ENCODE results near the gene HTT. TPM values are rescaled to one million over a fixed set of nuclear protein-coding genes. Genes with fewer than 3 reads are reported as not detected.

The HTT gene
- total and polyA plus RNA-seq, 10 of the 15 experiments (the other 5 are each of a cell fraction or from before 2014, with no cell fraction given): 3.3 to 113 (median 43.3) TPM

DNA sequence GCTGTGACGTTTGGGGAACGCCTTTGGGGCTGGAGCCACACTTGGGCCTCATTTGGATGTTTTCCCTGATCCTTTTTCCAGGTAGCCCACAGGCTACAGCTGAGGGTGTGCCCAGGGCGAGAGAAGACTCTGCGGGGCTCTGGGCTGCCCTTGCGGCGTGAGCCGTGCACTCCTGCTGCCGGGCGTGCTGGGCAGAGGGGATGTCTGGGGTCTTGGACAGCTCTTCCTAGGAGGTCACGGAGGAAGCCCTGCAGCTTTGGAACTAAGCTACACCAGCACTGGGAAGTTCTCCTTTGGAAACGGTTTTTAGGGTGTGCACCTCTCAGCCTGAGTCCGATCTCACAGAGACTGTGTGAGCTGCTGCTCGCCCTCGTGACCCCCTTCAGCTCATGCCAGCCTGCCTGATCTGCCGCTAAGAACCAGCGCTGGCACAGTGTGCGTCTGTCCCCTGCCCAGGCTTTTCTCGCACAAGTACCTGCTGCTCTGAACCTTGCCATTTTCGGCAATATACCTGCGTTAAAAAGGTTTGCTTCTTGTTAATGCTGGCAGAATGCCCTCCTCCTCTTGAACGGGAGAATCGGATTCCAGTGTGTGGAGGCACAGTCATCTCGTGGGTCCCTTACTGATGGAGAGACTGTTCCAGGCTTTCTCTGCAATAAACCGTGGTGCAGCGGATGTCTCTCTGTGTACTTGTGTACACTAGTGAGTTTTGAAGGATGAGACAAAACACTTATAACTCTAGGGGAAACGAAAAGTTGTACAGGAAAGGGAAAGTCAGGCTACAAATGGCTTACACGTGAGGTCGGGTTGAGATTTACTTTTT, 188.8 kb downstream of the HTT start (continued):
- no peak for TF ChIP-seq ESRRA (IDR thresholded peaks at IDR 0.05; ENCODE audit: low read length)
- no peak for TF ChIP-seq EED (IDR thresholded peaks at IDR 0.05; ENCODE audit: low read depth)

DNA sequence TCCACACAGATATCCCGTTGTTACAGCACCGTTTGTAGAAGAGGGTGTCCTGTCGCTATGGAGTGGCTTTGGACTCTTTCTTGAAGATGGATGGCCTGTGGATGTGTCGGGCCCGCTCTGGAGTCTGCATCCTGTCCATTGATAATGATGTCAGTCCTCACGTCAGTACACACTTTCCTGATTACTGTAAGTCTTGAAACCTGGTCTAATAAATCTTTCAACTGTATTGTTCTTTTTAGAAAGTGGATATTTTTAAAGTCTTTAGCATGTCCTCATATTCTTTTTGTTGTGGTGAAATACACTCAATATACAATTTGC, 189.4 kb downstream of the HTT start:
- WGBS (ENCODE audit: insufficient coverage, insufficient replicate concordance, low lambda C conversion rate, missing lambda C conversion rate): 50% methylated on average over 6 of the region's 6 CpGs
- DNase-seq (ENCODE audit: low read depth, low spot score): no peak
- no peak overlapping the region for H3K4me3 ChIP-seq
- H3K36me3 ChIP-seq (ENCODE audit: control insufficient read depth in 2 of 2, insufficient read depth in 2 of 2, low read length in 1 of 2): no peaks in the 10 kb centered on the region
- intact Hi-C loops (cut with micrococcal nuclease; ENCODE audit: unreplicated experiment) (no loop called here), in situ Hi-C loops (cut with MboI) (no loop called here)
- ATAC-seq: no peak
- H3K9me3 ChIP-seq (replicated peaks; ENCODE audit: control insufficient read depth, insufficient read depth, low read length): no peaks in the 10 kb centered on the region
- H3K79me2 ChIP-seq (ENCODE audit: control insufficient read depth, insufficient read depth, low read length): no peaks in the 10 kb centered on the region
- ChIA-PET RAD21 (ENCODE audit: unreplicated experiment) (no interaction called here), SMC1A (ENCODE audit: uncharacterized antibody, unreplicated experiment) (no interaction called here), CTCF (no interaction called here), POLR2A (no interaction called here)
- no peak for FAIRE-seq
- no peak overlapping the region for H3K9ac ChIP-seq (ENCODE audit: control insufficient read depth, insufficient read depth, low read length)
- H3K4me1 ChIP-seq (ENCODE audit: control insufficient read depth, insufficient read depth, low read length): no peaks in the 10 kb centered on the region
- no peaks in the 10 kb centered on the region; a peak in 1 of 4 replicates for H3K27me3 ChIP-seq (replicated peaks in 1 of 2; ENCODE audit: control insufficient read depth in 2 of 2, insufficient read depth in 2 of 2, low read length in 1 of 2)
- H3K4me2 ChIP-seq (ENCODE audit: control insufficient read depth, insufficient read depth): no peak overlapping the region
- TF ChIP-seq PAX8 (IDR thresholded peaks at IDR 0.05) (no peak), RBBP5 (conservative IDR thresholded peaks at IDR 0.05) (no peak), IKZF1 (conservative IDR thresholded peaks at IDR 0.05) (no peak), RELA (IDR thresholded peaks at IDR 0.05; ENCODE audit: borderline replicate concordance, partially characterized antibody) (no peak), RCOR1 (conservative IDR thresholded peaks at IDR 0.05; ENCODE audit: low read depth, low read length) (no peak), BHLHE40 (IDR thresholded peaks at IDR 0.05; ENCODE audit: borderline replicate concordance in 1 of 2, low read depth in 2 of 2, low read length in 1 of 2) (no peak), EZH2 (IDR thresholded peaks at IDR 0.05; ENCODE audit: borderline replicate concordance, control insufficient read depth, low read depth, low read length) (no peak), NFYB (IDR thresholded peaks at IDR 0.05; ENCODE audit: insufficient read depth, low read depth, low read length) (no peak)
- TF ChIP-seq, protein P1, sequence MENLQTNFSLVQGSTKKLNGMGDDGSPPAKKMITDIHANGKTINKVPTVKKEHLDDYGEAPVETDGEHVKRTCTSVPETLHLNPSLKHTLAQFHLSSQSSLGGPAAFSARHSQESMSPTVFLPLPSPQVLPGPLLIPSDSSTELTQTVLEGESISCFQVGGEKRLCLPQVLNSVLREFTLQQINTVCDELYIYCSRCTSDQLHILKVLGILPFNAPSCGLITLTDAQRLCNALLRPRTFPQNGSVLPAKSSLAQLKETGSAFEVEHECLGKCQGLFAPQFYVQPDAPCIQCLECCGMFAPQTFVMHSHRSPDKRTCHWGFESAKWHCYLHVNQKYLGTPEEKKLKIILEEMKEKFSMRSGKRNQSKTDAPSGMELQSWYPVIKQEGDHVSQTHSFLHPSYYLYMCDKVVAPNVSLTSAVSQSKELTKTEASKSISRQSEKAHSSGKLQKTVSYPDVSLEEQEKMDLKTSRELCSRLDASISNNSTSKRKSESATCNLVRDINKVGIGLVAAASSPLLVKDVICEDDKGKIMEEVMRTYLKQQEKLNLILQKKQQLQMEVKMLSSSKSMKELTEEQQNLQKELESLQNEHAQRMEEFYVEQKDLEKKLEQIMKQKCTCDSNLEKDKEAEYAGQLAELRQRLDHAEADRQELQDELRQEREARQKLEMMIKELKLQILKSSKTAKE (IDR thresholded peaks at IDR 0.05; ENCODE audit: low read depth, poor library complexity, severe bottlenecking): no peak
- TF ChIP-seq, protein P2, sequence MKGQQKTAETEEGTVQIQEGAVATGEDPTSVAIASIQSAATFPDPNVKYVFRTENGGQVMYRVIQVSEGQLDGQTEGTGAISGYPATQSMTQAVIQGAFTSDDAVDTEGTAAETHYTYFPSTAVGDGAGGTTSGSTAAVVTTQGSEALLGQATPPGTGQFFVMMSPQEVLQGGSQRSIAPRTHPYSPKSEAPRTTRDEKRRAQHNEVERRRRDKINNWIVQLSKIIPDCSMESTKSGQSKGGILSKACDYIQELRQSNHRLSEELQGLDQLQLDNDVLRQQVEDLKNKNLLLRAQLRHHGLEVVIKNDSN (IDR thresholded peaks at IDR 0.05; ENCODE audit: borderline replicate concordance, extremely low read length, insufficient read depth, low read depth, low read length): no peak
- TF ChIP-seq, protein P3, sequence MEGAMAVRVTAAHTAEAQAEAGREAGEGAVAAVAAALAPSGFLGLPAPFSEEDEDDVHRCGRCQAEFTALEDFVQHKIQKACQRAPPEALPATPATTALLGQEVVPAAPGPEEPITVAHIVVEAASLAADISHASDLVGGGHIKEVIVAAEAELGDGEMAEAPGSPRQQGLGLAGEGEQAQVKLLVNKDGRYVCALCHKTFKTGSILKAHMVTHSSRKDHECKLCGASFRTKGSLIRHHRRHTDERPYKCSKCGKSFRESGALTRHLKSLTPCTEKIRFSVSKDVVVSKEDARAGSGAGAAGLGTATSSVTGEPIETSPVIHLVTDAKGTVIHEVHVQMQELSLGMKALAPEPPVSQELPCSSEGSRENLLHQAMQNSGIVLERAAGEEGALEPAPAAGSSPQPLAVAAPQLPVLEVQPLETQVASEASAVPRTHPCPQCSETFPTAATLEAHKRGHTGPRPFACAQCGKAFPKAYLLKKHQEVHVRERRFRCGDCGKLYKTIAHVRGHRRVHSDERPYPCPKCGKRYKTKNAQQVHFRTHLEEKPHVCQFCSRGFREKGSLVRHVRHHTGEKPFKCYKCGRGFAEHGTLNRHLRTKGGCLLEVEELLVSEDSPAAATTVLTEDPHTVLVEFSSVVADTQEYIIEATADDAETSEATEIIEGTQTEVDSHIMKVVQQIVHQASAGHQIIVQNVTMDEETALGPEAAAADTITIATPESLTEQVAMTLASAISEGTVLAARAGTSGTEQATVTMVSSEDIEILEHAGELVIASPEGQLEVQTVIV (IDR thresholded peaks at IDR 0.05; ENCODE audit: borderline replicate concordance, partially characterized antibody): no peak
- no peak overlapping the region for H3K27ac ChIP-seq (ENCODE audit: control insufficient read depth, insufficient read depth)
- no peaks in the 10 kb centered on the region for H4K20me1 ChIP-seq (ENCODE audit: control insufficient read depth, insufficient read depth)
- H2AFZ ChIP-seq (ENCODE audit: control insufficient read depth, low read depth, low read length): no peak overlapping the region
- BruUV-seq (replicated peaks): no TSS peak

All from GM12878 (cell line).